Mucosa of rectum (tissue), 2 donors: Measurements from ENCODE around the gene ARID4B.
"Not testable (repeated sequence)": the region's sequence is repeated elsewhere in the genome, so short reads cannot be mapped to it uniquely, and the experiment has no call there.

ENCODE experiments used
- H3K27ac ChIP-seq, 2 donors: one replicate each; pipeline ENCODE4 v1.7.0; 2013; ENCODE audit warnings: inconsistent platforms in 2 of 2, low read depth in 2 of 2, low read length in 2 of 2
- H3K27me3 ChIP-seq, 2 donors: one replicate each; pipeline ENCODE4 v1.7.0; 2013; ENCODE audit warnings: low read length in 2 of 2; ENCODE audit not compliant: control insufficient read depth in 2 of 2, insufficient read depth in 2 of 2
- H3K36me3 ChIP-seq, 2 donors: one replicate each; pipeline ENCODE4 v1.7.0; 2013; ENCODE audit warnings: low read length in 2 of 2; ENCODE audit not compliant: control insufficient read depth in 2 of 2, insufficient read depth in 2 of 2
- H3K4me1 ChIP-seq, 2 donors: one replicate each; pipeline ENCODE4 v1.7.0; 2013; ENCODE audit warnings: low read length in 2 of 2, mild to moderate bottlenecking in 1 of 2; ENCODE audit not compliant: control insufficient read depth in 2 of 2, insufficient read depth in 2 of 2
- H3K4me3 ChIP-seq, 2 donors: one replicate each; pipeline ENCODE4 v1.7.0; 2013; ENCODE audit warnings: low read length in 2 of 2
- H3K9ac ChIP-seq, 2 donors: one replicate each; pipeline ENCODE4 v1.7.0; 2013; ENCODE audit warnings: low read length in 2 of 2, low read depth in 1 of 2, mild to moderate bottlenecking in 1 of 2
- H3K9me3 ChIP-seq, 2 donors: one replicate each; pipeline ENCODE4 v1.7.0; 2013; ENCODE audit warnings: low read length in 2 of 2; ENCODE audit not compliant: control insufficient read depth in 2 of 2
- donor health status: healthy.
- donor health status: Normal muscosa, but diverticular disease.

The ARID4B gene

GRCh38 chr1:235261243-235261642, 66.7 kb downstream of the ARID4B start:
- Histone ChIP-seq H3K27me3 (no peaks in the 10 kb centered on the region), H3K36me3 (peaks cover 0 to 6% of the 10 kb centered on the region in 2 donors), H3K9me3 (no peaks in the 10 kb centered on the region), H3K4me3 (no peak overlapping the region), H3K4me1 (peaks cover 0 to 5% of the 10 kb centered on the region in 2 donors), H3K27ac (no peak overlapping the region), H3K9ac (no peak overlapping the region)

GRCh38 chr1:235259133-235259778, 68.7 kb downstream of the ARID4B start:
- no peaks in the 10 kb centered on the region for H3K27me3 ChIP-seq
- no peak overlapping the region for H3K27ac ChIP-seq
- H3K4me3 ChIP-seq, result no peak overlapping the region
- no peaks in the 10 kb centered on the region for H3K9me3 ChIP-seq
- H3K36me3 ChIP-seq, result peaks cover 0 to 6% of the 10 kb centered on the region in 2 donors
- peaks cover 0 to 5% of the 10 kb centered on the region in 2 donors for H3K4me1 ChIP-seq
- no peak overlapping the region for H3K9ac ChIP-seq

DNA sequence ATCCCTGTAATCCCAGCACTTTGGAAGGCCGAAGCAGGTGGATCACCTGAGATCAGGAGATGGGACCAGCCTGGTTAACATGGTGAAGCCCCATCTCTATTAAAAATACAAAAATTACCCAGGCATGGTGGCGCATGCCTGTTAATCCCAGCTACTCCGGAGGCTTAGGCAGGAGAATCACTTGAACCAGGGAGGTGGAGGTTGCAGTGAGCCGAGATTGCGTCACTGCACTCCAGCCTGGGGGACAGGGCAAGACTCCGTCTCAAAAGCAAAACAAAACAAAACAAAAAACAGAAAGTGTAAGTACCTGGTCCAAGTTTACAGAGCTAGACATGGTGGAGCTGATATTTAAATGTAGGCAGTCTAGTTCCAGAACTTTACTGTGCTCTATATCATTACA, 69.9 kb downstream of the ARID4B start:
- H3K9me3 ChIP-seq, H3K4me1 ChIP-seq, H3K36me3 ChIP-seq, H3K4me3 ChIP-seq, H3K27me3 ChIP-seq, H3K27ac ChIP-seq, H3K9ac ChIP-seq: not testable (repeated sequence)

DNA sequence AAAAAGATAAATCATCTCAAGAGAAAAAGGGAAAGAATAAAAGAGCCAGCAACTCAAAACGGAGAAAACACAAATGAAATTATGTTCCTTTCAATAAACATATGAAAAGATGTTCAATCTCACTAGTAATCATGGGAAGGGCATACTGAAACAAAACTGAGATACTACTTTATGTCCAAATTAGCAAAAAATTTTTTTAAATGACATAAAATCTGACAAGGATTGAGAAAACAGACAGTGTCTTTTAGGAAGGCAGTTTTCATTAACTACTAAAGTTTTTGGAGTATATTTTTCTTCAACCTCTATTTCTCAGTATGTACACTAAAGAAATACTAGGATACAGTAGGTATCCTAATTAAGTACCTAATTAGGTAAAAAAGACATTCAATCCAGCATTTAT, 73.3 kb downstream of the ARID4B start:
- Histone ChIP-seq H3K36me3 (peaks cover 2 to 13% of the 10 kb centered on the region in 2 donors), H3K9ac (no peak overlapping the region), H3K27ac (no peak overlapping the region), H3K4me1 (peaks cover 0 to 5% of the 10 kb centered on the region in 2 donors), H3K27me3 (no peaks in the 10 kb centered on the region), H3K9me3 (no peaks in the 10 kb centered on the region), H3K4me3 (no peak overlapping the region)

DNA sequence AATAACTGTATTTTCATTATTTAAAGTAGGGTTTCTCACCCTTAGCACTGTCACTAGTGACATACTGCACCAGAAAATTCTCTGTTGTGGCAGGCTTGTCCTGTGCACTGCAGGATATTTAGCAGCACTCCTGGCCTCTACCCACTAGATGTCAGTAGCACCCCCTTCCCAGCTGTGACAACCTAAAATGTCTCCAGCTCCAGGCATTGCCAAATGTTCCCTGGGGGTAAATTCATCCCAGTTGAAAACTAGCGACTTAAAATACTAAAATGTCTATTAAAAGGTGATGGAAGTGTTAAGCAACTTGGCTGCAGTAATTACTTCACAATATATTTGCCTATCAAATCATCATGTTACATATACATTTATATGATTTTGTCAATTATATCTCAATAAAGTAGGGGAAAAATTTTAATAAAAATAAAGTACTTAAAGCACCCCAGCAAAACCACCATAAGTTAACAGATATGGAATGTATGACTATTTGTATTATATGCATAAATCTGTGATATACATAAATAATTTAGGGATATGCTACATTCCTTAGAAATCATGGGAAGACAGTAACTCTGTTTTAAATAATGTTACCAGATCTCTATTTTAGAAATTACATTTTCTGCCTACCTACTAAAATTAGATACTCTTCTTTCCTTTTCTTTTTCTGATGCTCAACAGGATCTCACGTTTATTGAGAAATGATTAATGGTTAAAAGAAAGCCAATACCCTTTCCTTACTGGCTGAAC, 74.6 kb downstream of the ARID4B start:
- Histone ChIP-seq H3K4me3 (no peak overlapping the region), H3K27ac (no peak overlapping the region), H3K36me3 (peaks cover 4 to 6% of the 10 kb centered on the region in 2 donors), H3K9me3 (no peaks in the 10 kb centered on the region), H3K4me1 (no peaks in the 10 kb centered on the region), H3K27me3 (no peaks in the 10 kb centered on the region), H3K9ac (no peak overlapping the region)

DNA sequence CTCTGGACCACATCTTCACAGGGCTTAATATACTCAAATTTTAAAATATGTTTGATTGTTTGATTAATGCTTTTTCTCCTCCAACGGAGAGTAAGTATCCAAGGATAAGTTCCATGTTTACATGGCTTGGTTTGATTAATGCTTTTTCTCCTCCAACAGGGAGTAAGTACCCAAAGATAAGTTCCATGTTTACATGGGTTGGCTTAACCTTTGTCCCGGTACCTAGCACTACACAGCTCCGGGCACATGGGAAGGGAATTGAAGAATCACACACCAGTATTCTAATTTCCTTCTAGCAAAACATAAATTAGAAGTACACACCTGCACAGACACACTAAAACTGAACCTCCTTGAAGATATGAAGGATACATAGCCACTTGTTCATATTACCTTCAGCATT, 77.5 kb downstream of the ARID4B start:
- no peaks in the 10 kb centered on the region for H3K4me1 ChIP-seq
- H3K9ac ChIP-seq, result no peak overlapping the region
- H3K9me3 ChIP-seq, result no peaks in the 10 kb centered on the region
- no peak overlapping the region for H3K27ac ChIP-seq
- no peaks in the 10 kb centered on the region for H3K27me3 ChIP-seq
- peaks cover 9 to 12% of the 10 kb centered on the region in 2 donors for H3K36me3 ChIP-seq
- H3K4me3 ChIP-seq, result no peak overlapping the region

- Histone ChIP-seq H3K36me3 (peaks cover 5 to 8% of the 10 kb centered on the region in 2 donors), H3K9me3 (no peaks in the 10 kb centered on the region), H3K27me3 (no peaks in the 10 kb centered on the region), H3K27ac (no peak overlapping the region), H3K4me1 (no peaks in the 10 kb centered on the region), H3K4me3 (no peak overlapping the region), H3K9ac (no peak overlapping the region)
Observed at GRCh38 chr1:235246022-235246948, 81.7 kb downstream of the ARID4B start.

DNA sequence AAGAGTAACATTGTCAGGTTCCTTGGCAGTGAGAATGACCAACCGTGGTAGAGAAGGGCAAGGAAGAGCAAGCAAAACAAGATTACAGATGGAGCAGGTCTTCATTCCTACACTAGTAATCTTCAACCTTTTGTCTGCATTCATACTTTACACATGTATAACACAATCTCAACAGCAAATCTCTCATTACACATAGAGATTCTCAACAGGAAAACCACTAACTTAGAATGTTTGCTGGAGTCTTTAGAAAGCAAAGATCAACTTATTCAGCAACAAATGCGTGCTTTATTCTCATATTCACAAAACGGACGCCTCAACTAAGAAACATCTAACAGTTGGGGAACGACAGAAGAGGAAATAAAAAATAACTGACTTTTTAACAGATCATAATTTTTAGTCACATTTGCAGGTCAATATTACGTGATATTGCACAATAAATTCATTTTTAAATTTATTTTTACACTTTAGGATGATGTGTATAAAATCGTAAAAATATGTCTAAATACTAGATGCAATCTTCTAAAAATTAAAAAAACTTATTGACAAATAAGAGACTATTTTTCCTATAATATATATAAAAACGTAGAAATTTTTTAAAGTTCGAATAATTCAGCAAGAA, 82.9 kb downstream of the ARID4B start:
- H3K36me3 ChIP-seq, result peaks cover 5 to 6% of the 10 kb centered on the region in 2 donors
- H3K27ac ChIP-seq, result no peak overlapping the region

GRCh38 chr1:235240960-235241359, 87.0 kb downstream of the ARID4B start:
- Histone ChIP-seq H3K4me3 (no peak overlapping the region), H3K9ac (no peak overlapping the region), H3K27me3 (no peaks in the 10 kb centered on the region), H3K27ac (no peak overlapping the region), H3K4me1 (no peaks in the 10 kb centered on the region), H3K36me3 (peaks cover 12 to 15% of the 10 kb centered on the region in 2 donors), H3K9me3 (no peaks in the 10 kb centered on the region)

More for the DNA sequence above, 82.9 kb downstream of the ARID4B start:
- no peak overlapping the region for H3K4me3 ChIP-seq
- no peaks in the 10 kb centered on the region for H3K9me3 ChIP-seq
- H3K27me3 ChIP-seq, result no peaks in the 10 kb centered on the region
- no peaks in the 10 kb centered on the region for H3K4me1 ChIP-seq
- H3K9ac ChIP-seq, result no peak overlapping the region
